Keratinocyte (primary cell): ENCODE data around the gene AMMECR1. TPM values are rescaled to one million over a fixed set of nuclear protein-coding genes. Genes with fewer than 3 reads are reported as not detected.

ENCODE experiments used
- DNase-seq: peaks from one replicate; pipeline ENCODE4 v3.0.0-alpha.2; 2011; ENCODE audit warnings: low read depth, missing footprints, low spot score
- FAIRE-seq: peaks from 2 replicates; lab custom pipeline; 2011; peaks lifted over from hg19 to GRCh38; lab: Jason Lieb, UNC
- H2AFZ ChIP-seq: 2 replicates; pipeline ENCODE4 v1.6.0; 2012; ENCODE audit warnings: low read length, control low read depth, inconsistent platforms; ENCODE audit not compliant: control insufficient read depth
- H3K27ac ChIP-seq: 2 replicates; pipeline ENCODE4 v1.5.1; 2011; ENCODE audit warnings: low read length; ENCODE audit not compliant: control insufficient read depth, insufficient read depth
- H3K27me3 ChIP-seq: 3 replicates; pipeline ENCODE4 v1.6.0; 2011; ENCODE audit warnings: low read length; ENCODE audit not compliant: control insufficient read depth, insufficient read depth; ENCODE audit errors: extremely low read depth
- H3K36me3 ChIP-seq, 2 experiments: 2 replicates in 1 of 2; 3 replicates in 1 of 2; pipeline ENCODE4 v1.5.1; 2011; ENCODE audit warnings: low read length in 2 of 2, mild to moderate bottlenecking in 1 of 2; ENCODE audit not compliant: control insufficient read depth in 2 of 2, insufficient read depth in 2 of 2; ENCODE audit errors: extremely low read depth in 1 of 2
- H3K4me1 ChIP-seq: 3 replicates; pipeline ENCODE4 v1.5.1; 2011; ENCODE audit warnings: low read length; ENCODE audit not compliant: control insufficient read depth, insufficient read depth; ENCODE audit errors: extremely low read depth
- H3K4me2 ChIP-seq: 3 replicates; pipeline ENCODE4 v1.6.0; 2011; ENCODE audit warnings: low read depth, low read length; ENCODE audit not compliant: control insufficient read depth, insufficient read depth; ENCODE audit errors: extremely low read depth
- H3K4me3 ChIP-seq, 3 experiments: fragments of 200-600 bp in 1 of 3; sonication (generic) in 1 of 3; 2 replicates in 2 of 3; 3 replicates in 1 of 3; pipeline ENCODE4 v1.5.1; 2011 to 2016; ENCODE audit warnings: low read length in 3 of 3, mild to moderate bottlenecking in 3 of 3, control low read depth in 2 of 3, inconsistent platforms in 1 of 3, low read depth in 1 of 3, mixed read lengths in 1 of 3, mixed run types in 1 of 3, moderate library complexity in 1 of 3; ENCODE audit not compliant: control insufficient read depth in 2 of 3, insufficient read depth in 2 of 3; ENCODE audit errors: extremely low read depth in 1 of 3
- H3K79me2 ChIP-seq: 2 replicates; pipeline ENCODE4 v1.6.0; 2012; ENCODE audit warnings: low read length; ENCODE audit not compliant: control insufficient read depth, insufficient read depth
- H3K9ac ChIP-seq: 3 replicates; pipeline ENCODE4 v1.6.0; 2011; ENCODE audit warnings: low read length; ENCODE audit not compliant: control insufficient read depth, insufficient read depth; ENCODE audit errors: extremely low read depth
- H3K9me1 ChIP-seq: 3 replicates; pipeline ENCODE4 v1.6.0; 2011; ENCODE audit warnings: low read length; ENCODE audit not compliant: control insufficient read depth, insufficient read depth; ENCODE audit errors: extremely low read depth
- H3K9me3 ChIP-seq: 2 replicates; pipeline ENCODE4 v1.5.1; 2012; ENCODE audit warnings: low read depth, low read length; ENCODE audit not compliant: control insufficient read depth
- H4K20me1 ChIP-seq: 3 replicates; pipeline ENCODE4 v1.6.0; 2011; ENCODE audit warnings: low read length; ENCODE audit not compliant: control insufficient read depth, insufficient read depth; ENCODE audit errors: extremely low read depth
- CTCF ChIP-seq, 3 experiments: IDR thresholded peaks in 1 of 3; conservative IDR thresholded peaks in 1 of 3; optimal IDR thresholded peaks in 1 of 3; 2 replicates in 2 of 3; 3 replicates in 1 of 3; pipeline versions ENCODE3 to v1.5.1; 2011; ENCODE audit warnings: low read length in 3 of 3, mild to moderate bottlenecking in 3 of 3, moderate library complexity in 2 of 3, control low read depth in 1 of 3, inconsistent platforms in 1 of 3; ENCODE audit not compliant: insufficient read depth in 2 of 3; ENCODE audit errors: extremely low read depth in 1 of 3
- EZH2 ChIP-seq: IDR thresholded peaks from one replicate; pipeline ENCODE4 v1.6.1; 2012; ENCODE audit warnings: inconsistent platforms, mild to moderate bottlenecking, low read length, moderate library complexity
- dilution Hi-C: fragments of 300-500 bp; cut with MboI; formaldehyde crosslinking; loops from one replicate; pipeline ENCODE4 v1.7.0; 2020; ENCODE audit warnings: low sequenced_read_pairs; ENCODE audit not compliant: extremely low pct_ligation_motif_present
- polyA plus RNA-seq, 5 experiments: library from polyadenylated mRNA; depleted of rRNA in 3 of 5; stranded (reverse) in 3 of 5; stranded (forward) in 1 of 5; unstranded in 1 of 5; fragments of >200 nt; gene quantifications; 1 replicate in 1 of 5; 2 replicates in 3 of 5; 3 replicates in 1 of 5; pipeline versions ENCODE4 v1.2.1 to v1.2.3, GENCODE V29; 2011 to 2012; ENCODE audit warnings: missing spikeins in 2 of 5, low read depth in 1 of 5, low replicate concordance in 1 of 5

Gene AMMECR1
- polyA plus RNA-seq, 1 donor (not counting 4 experiments of a cell fraction or from before 2014, with no cell fraction given): 15.5 TPM

- Histone ChIP-seq H3K9me1 (no peaks in the 10 kb centered on the region), H2AFZ (no peak overlapping the region), H4K20me1 (no peaks in the 10 kb centered on the region), H3K9me3 (no peaks in the 10 kb centered on the region), H3K9ac (no peak overlapping the region), H3K27ac (no peak overlapping the region), H3K4me3 (no peak overlapping the region), H3K36me3 (no peaks in the 10 kb centered on the region), H3K79me2 (peaks cover 6% of the 10 kb centered on the region), H3K4me1 (no peaks in the 10 kb centered on the region), H3K4me2 (no peak overlapping the region), H3K27me3 (no peaks in the 10 kb centered on the region)
- FAIRE-seq (no peak), DNase-seq (no peak)
- dilution Hi-C loops: no loop called here
- TF ChIP-seq EZH2 (no peak), CTCF (optimal IDR thresholded peaks at IDR 0.05 in 1 of 3, IDR thresholded peaks at IDR 0.05 in 1 of 3, conservative IDR thresholded peaks at IDR 0.05 in 1 of 3; ENCODE audit: extremely low read depth in 1 of 3, insufficient read depth in 2 of 3, low read length in 3 of 3) (no peak)
These were observed 50.0 kb downstream of the AMMECR1 start for GRCh38 chrX:110267874-110268273.

GRCh38 chrX:110265661-110266060 lies 52.2 kb downstream of the AMMECR1 start:
- Histone ChIP-seq H3K9ac (no peak overlapping the region), H3K79me2 (peaks cover 6% of the 10 kb centered on the region), H3K4me1 (no peaks in the 10 kb centered on the region), H3K9me1 (no peaks in the 10 kb centered on the region), H2AFZ (no peak overlapping the region), H3K27me3 (no peaks in the 10 kb centered on the region), H4K20me1 (no peaks in the 10 kb centered on the region), H3K36me3 (no peaks in the 10 kb centered on the region), H3K27ac (no peak overlapping the region), H3K4me3 (no peak overlapping the region), H3K9me3 (no peaks in the 10 kb centered on the region), H3K4me2 (no peak overlapping the region)
- DNase-seq (no peak), FAIRE-seq (no peak)
- dilution Hi-C loops: no loop called here
- TF ChIP-seq EZH2: no peak
- no peak for TF ChIP-seq CTCF (optimal IDR thresholded peaks at IDR 0.05 in 1 of 3, IDR thresholded peaks at IDR 0.05 in 1 of 3, conservative IDR thresholded peaks at IDR 0.05 in 1 of 3; ENCODE audit: extremely low read depth in 1 of 3, insufficient read depth in 2 of 3, low read length in 3 of 3)
